Measurements from ENCODE around the gene CNFN.

The CNFN gene

DNA sequence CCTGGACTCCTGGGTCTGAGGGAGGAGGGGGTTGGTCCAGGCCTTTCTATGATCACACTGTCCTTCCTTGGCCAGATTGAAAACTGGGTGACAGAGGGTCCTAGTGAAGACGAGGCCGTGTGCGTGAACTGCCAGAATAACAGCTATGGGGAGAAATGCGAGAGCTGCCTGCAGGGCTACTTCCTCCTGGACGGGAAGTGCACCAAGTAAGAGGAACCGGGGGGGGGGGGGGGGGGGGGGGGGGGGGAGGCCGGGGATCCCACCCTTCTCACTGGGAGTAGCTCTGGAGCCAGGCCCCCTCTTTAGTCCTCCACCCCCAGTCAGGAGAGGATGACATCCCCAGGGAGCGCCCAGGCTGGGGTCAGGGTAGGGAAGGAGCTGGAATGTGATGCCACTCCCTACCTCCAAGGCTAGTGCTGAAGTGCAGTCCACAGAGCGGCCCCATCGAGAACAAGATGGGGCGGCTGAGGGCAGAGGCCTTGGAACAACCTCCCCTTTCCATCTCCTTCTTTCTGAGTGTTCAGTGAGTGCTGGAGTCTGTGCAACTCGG, 19.4 kb downstream of the CNFN start:
- no peak for DNase-seq

DNA sequence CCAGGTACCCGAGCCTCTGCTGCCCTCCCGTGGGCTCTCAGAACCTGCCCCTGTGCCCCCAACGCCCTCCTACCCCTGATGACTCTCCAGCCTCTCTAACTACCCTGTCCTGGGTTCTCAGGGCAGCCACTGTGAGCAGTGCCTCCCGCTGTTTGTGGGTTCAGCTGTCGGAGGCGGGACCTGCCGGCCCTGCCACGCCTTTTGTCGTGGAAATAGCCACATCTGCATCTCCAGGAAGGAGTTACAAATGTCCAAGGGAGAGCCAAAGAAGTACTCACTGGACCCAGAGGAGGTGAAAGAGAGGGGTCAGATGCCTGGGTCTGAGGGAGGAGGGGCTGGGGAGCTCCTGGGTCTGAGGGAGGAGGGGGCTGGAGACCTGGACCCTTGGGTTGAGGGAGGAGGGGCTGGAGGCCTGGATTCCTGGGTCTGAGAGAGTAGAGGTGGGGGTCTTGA, 20.0 kb downstream of the CNFN start:
- DNase-seq: no peak

DNA sequence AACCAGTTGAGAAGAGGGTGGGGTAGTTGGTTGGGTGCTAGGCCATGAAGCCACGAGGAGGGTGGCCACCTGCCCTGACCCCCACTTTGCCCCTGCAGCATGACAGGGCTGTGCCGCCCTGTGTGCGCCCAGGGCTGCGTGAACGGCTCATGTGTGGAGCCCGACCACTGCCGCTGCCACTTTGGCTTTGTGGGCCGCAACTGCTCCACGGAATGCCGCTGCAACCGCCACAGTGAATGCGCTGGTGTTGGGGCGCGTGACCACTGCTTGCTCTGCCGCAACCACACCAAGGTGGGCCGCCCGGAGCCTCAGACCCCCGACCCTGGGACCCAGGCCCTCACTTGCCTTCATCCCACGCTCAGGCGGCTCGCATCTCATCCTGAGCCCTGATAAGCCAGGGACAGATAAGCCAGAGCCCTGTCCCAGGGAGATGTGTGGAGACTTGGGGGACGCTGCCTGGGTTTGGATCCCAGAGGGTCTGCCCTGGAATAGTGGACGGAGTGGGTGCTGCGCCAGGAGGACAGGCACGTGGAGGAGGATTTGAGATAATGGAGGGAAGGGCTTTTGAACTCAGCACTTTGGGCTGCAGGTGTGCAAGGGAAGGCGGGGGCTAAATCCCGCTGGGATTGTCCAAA, 20.5 kb downstream of the CNFN start:
- no peak for DNase-seq

DNA sequence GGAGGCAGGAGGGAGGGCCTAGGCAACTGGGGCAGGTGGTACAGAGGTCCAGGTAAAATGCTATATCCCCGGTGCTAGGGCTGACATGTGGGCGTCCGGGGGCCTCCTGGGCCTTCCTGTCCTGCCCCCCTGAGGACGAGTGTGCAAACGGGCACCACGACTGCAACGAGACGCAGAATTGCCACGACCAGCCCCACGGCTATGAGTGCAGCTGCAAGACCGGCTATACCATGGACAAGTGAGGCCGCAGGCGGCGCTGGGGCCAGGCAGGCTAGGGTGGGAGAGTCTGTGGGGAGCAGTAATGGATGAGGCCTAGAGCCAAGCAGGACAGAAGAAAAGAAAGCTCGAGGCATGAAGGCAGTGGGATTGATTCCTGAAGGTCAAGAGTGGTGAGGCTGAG, 21.3 kb downstream of the CNFN start:
- no peak for DNase-seq

DNA sequence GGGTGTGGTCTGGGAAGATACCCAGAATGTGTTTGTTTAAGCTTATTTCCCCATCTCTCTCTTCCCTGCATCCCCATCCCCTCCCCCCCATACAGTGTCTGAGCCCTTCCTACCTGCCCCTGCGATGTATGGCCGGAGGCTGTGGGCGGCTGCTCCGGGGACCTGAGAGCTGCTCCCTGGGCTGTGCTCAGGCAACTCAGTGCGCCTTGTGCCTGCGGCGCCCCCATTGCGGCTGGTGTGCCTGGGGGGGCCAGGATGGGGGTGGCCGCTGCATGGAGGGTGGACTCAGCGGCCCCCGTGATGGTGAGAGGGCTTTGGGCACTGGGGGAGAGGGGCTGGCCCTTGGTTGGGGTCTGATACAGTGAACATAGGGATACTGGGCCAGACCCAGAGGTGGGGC, 21.7 kb downstream of the CNFN start:
- no peak for DNase-seq

DNA sequence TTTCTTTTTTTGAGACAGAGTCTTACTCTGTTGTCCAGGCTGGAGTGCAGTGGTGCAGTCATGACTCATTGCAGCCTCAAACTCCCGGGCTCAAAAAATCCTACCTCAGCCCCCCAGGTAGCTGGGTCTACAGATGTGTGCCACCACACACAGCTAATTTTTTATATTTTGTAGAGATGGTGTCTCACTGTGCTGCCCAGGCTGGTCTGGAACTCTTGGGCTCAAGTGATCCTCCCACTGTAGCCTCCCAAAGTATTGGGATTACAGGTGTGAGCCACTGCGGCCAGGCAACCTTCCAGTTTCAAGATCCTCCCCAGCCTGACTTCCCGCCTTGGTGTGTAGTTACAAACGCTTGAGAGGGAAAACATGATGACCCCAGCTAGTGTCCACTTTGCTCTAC, 22.2 kb downstream of the CNFN start:
- no peak for DNase-seq

DNA sequence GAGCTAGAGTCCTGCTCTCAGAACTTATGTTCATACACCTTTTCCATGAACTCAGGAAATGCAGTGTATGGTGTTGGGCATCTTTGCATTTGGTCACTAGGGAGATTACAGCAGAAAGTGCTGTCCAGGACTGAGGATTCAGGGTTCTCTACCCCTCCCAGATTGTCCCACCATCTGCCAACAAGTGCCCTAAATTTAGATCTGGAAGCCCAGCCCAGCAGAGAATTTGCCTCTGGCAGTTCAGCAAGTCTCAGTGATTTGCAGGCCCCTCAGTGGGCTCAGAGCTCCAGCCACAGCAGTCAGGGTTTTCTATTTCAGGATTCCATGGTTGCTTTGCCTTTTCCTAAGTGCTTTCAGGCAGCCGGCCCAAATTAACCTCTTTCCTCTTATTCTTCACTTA, 23.4 kb downstream of the CNFN start:
- DNase-seq: no peak

DNA sequence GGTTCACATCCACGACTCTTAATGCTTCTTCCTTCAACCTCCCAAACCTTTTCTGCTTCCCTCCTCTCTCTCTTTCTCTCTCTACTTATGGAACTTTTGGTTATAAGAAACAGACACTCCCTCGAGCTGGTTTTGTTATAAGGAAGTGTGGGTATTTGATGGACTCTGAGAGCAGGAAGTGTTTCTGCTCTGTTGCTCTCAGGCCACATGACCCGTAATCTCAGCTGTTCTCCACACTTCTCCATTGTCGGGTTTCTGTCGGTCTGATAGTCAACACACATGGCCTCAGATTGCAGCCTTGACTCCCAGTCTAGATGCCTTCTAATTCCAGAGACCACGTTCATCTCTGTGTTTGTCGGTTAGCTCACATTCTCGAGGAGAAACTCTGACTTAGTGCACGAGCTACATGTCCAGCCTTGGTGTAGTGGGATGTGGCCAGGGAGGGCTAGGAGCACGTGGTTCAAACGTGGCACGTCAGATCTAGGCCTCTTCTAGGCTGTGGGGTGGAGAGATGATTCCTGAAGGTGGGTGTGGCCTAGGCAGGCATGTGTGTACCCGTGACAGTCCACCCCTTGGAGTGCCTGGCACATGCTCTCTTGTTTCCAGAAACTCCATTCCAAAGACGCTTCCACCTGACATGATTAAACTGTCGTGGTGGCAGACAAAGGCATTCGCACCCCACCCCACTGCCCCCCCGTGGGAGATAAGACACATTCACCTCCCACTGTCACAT, 26.3 kb downstream of the CNFN start:
- DNase-seq: no peak

DNA sequence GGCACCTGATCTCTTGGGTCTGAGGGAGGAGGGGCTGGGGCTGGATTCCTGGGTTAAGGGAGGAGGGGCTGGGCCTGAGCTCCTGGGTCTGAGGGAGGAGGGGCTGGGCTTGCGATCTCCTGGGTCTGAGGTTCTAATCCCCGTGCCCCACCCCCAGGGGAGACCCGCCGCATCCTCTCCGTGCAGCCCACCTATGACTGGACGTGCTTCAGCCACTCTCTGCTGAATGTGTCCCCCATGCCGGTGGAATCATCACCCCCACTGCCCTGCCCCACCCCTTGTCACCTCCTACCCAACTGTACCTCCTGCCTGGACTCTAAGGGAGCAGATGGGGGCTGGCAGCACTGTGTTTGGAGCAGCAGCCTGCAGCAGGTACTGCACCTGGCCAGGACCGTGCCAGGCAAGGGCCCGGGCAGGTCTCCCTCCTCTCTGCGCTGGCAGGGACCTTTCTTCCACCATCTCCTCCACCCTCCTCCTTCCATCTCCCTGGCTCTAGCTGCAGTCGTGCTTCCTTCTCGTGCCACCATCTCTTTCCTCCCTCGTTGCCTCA, 27.1 kb downstream of the CNFN start:
- DNase-seq: no peak

DNA sequence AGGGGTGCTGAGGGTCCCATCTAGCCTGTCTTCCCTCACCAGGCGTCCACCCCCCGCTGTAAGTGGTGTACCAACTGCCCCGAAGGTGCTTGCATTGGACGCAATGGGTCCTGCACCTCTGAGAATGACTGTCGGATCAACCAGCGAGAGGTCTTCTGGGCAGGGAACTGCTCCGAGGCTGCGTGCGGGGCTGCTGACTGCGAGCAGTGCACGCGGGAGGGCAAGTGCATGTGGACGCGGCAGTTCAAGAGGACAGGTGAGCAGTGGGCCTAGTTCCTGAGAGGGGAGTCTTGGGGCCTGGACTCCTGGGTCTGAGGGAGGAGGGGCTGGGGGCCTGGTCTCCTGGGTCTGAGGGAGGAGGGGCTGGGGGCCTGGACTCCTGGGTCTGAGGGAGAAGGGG, 27.8 kb downstream of the CNFN start:
- DNase-seq: no peak

DNA sequence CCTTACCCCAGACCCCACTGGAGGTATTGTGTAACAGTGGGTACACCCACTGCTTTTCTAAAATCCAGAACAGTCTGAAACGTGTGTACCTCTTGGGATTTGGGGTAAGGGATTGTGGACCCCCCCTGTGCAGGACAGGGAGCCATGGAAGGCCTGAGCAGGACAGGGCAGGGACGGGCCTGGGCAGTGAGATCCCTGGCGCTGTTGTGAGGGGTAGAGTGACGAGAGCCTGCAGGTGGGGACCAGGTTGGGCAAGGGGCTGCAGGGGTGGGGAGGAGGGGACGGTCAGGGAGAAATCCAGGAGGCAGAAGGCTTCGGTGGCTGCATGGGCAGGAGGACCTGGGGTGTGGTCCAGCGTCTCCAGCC, 28.6 kb downstream of the CNFN start:
- no peak for DNase-seq

DNA sequence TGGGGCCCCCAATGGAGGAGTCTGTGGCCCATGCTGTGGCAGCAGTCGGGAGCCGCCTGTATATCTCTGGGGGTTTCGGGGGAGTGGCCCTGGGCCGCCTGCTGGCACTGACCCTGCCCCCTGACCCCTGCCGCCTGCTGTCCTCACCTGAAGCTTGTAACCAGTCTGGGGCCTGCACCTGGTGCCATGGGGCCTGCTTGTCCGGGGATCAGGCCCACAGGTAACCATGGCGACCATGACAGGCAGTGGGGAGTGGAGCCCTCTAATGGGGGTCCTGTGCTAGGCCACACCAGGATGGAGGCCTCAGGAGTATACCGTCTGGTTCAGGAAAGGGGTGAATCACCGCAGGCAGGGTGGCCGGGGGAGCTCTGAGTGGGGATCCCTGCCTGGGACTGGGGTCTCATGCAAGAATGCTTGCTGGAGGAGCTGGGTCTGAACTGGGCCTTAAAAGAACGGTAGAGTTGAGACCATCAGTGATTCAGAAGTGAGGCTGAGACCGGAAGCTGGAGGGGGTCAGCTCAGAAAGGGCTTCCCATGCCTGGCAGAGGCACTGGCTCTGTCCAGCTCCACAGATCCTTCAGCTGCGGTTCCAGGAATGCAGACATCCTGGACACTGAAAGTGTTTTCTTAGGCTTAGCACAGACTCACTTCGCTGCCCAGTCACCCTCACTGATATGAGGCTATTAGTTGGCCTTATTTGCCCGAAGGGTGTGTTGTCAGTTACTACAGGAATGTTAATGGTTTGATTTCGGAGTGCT, 29.1 kb downstream of the CNFN start:
- DNase-seq: no peak

DNA sequence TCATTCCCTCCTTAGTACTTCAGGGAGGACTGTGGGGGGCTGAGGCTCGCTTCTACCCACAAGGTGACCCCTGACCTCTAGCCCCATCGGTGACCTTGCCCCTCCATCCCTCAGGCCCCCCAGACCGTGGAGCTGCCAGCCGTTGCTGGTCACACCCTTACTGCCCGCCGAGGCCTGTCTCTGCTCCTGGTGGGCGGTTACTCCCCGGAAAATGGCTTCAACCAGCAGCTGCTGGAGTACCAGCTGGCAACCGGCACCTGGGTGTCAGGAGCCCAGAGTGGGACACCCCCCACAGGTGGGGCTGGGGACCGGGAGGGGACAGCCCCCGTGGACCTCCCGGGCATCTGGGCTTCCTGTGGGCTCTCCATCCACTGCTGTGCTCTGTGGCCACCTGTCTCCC, 32.8 kb downstream of the CNFN start:
- no peak for DNase-seq

DNA sequence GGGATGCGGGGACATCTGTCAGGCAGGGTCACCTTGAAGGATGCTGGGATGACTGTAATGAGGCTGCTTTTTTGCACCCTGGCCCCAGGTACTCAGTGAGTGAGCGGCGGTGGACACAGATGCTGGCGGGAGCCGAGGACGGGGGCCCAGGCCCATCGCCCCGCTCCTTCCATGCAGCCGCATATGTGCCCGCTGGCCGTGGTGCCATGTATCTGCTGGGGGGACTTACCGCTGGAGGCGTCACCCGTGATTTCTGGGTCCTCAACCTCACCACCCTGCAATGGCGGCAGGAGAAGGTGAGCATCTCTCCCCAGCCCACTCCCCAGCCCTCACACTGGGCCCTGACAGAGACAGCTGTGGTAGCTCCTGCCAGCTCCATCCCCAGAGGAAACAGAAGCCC, 33.4 kb downstream of the CNFN start:
- no peak for DNase-seq

DNA sequence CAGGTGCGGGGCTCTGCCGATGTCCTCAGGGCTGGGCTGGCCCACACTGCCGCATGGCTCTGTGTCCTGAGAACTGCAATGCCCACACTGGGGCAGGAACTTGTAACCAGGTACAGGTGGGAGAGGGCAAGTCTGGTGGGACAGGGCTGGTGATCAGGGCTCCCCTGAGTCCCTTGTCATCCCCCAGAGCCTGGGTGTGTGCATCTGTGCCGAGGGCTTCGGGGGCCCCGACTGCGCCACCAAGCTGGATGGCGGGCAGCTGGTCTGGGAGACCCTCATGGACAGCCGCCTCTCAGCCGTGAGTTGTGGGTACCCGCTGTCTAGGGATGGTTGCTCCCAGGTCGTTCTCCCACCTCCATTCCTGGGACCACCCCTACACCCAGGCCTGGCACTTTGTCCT, 34.2 kb downstream of the CNFN start:
- no peak for DNase-seq

DNA sequence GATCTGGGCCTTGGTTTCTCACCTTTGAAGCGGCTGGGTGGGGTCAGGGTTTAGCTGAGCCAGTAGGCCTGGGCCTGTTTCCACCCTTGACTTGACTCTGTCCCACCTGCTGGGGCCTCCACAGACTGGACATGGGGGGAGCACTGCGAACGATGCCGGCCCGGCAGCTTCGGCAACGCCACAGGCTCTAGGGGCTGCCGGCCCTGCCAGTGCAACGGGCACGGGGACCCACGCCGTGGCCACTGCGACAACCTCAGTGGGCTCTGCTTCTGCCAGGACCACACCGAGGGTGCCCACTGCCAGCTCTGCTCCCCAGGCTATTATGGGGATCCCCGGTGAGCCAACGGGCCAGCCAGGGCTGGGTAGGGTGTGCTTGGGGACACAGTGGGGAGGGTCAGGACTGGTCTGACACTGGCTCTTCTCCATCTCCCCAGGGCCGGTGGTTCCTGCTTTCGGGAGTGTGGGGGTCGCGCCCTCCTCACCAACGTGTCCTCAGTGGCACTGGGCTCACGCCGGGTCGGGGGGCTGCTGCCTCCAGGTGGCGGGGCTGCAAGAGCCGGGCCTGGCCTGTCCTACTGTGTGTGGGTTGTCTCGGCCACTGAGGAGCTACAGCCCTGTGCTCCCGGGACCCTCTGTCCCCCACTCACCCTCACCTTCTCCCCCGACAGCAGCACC, 36.6 kb downstream of the CNFN start:
- no peak for DNase-seq

DNA sequence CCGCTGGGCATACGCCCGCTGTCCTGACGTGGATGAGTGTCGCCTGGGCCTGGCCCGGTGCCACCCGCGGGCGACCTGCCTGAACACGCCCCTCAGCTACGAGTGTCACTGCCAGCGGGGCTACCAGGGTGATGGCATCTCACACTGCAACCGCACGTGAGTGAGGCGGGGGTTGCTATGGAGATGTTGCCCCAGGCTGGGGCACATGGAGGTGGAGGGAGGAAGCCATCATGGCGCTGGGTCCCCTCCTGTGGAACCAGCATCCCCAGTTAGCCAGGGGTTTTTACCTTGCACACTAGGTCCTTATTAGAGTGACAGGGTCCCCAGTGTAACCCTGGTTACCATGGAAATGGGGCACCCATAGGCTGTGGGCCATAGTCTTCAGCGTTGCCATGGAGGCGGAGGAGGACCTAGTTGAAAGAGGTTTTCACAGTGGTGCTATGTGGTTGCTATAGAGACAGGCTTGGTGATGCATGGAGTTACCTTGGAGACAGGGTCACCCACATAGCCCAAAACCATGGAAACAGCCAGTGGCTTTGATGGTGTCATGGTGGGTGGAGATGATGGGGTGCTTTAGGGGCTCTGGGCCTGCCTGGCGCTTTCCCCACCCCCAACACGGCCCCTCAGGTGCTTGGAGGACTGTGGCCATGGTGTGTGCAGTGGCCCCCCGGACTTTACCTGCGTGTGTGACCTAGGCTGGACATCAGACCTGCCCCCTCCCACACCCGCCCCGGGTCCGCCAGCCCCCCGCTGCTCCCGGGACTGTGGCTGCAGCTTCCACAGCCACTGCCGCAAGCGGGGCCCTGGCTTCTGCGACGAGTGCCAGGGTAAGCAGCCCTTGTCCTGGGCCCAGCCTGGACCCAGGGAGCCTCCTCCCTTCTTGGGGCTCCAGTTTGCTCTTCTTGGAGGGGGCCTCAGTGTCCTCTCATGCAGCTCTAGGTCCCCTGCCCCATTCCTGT, 37.5 kb downstream of the CNFN start:
- DNase-seq: no peak

DNA sequence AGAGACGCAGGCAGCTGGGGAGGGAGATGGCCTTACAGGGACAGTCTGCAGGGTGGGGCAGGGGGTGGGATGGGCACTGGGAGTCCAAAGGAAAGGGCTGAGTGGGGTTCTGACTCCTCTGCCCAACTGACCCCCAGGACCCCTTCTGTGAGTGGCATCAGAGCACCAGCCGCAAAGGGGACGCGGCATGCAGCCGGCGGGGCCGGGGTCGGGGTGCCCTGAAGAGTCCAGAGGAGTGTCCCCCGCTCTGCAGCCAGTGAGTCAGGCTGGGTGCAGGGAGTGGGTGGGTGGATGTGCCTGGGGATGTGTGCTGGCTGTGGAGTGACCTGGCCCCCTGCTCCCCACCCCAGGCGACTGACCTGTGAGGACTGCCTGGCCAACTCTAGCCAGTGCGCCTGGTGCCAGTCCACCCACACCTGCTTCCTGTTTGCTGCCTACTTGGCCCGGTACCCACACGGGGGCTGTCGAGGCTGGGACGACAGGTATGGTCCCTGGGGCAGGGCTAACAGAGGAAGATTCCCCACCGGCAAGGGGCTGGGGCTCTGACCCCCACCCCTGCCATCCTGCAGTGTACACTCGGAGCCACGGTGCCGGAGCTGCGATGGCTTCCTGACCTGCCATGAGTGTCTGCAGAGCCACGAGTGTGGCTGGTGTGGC, 38.9 kb downstream of the CNFN start:
- DNase-seq: no peak

DNA sequence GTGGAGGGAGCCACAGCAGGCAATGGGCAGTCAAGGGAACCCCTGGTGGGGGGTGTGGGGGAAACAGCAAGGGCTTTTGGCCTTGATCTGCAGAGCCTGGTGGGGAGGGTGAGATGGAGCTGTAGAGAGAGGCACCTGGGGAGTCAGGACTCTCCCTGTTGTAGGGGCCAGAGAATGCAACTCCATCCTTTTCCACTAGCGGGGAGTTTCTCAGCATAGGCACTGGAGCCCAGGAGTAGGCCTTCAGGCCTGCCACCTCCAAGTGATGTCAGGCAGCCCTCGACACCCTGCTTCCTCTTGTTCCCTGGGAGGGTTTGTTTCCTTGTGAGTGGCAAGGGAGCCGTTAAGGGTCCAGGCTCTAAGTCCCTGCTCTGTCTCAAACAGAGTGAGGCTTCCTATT, 39.7 kb downstream of the CNFN start:
- DNase-seq: no peak

DNA sequence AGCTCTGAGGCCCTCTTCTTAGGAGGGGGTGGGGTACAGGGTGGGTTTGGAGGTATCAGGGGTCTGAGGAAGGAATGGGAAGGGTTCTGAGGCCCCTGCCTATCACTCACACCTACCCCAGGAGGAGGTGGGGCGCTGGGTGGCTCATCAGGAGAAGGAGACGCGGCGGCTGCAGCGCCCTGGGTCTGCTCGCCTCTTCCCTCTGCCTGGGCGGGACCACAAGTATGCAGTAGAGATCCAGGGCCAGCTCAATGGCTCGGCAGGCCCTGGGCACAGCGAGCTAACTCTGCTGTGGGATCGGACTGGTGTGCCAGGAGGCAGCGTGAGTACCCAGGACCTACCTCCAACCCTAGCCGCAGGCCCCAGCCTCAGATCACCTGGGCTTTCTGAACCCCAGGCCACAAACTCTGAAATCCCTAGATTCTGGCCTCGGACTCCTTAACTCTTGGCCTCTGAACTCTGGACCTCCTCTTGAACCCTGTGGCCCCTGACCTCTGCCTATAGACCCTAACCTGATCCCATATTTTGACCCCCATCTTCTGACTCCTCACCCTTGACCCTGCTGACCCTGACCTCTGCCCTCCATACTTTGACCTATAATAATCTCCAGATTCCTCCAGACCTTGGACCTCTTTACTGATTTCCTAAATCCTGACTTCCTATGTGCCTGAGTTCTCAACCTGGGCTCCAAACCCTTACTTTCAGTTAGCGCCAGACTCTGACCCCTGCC, 40.6 kb downstream of the CNFN start:
- no peak for DNase-seq

DNA sequence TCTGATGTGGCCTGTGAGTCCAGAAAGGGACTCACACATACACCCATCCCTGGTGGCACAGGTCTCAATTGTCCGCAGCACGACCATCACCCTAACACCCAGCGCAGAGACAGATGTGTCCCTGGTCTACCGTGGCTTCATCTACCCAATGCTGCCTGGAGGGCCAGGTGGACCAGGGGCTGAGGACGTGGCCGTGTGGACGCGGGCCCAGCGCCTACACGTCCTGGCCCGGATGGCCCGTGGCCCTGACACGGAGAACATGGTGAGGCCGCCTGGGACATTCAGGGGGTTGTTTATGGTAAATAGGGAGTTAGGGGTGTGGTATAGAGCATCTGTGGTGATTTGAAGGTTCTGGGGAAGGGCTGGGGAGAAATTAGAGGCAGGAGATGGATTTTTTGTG, 41.9 kb downstream of the CNFN start:
- no peak for DNase-seq
